Measurements from ENCODE around the gene DHX34.

GRCh38 chr19:47405854-47406417, 56.8 kb downstream of the DHX34 start:
- TF ChIP-seq POLR2A (IDR thresholded peaks at IDR 0.05): no peak
- no peak for TF ChIP-seq CTCF (IDR thresholded peaks at IDR 0.05)

All from heart left ventricle (tissue), 13 donors.